Transverse colon (tissue), 4 donors: ENCODE results near the gene CCNY. TPM values are rescaled to one million over a fixed set of nuclear protein-coding genes. Genes with fewer than 3 reads are reported as not detected.

Experiments
- DNase-seq: peaks from one replicate; pipeline ENCODE4 v3.0.0-alpha.2; 2019
- H3K27ac ChIP-seq, 4 donors: fragments of 200-600 bp; sonication (generic); 2 replicates each; pipeline ENCODE4 v1.5.1; 2016 to 2018; ENCODE audit warnings: inconsistent platforms in 4 of 4
- H3K27me3 ChIP-seq: fragments of 200-600 bp; sonication (generic); 2 replicates; pipeline ENCODE4 v1.5.1; 2017; ENCODE audit warnings: inconsistent platforms
- H3K36me3 ChIP-seq, 4 donors: fragments of 200-600 bp; sonication (generic); 2 replicates each; pipeline ENCODE4 v1.5.1; 2017 to 2019; ENCODE audit warnings: inconsistent platforms in 4 of 4
- H3K4me1 ChIP-seq, 4 donors: fragments of 200-600 bp; sonication (generic); 2 replicates each; pipeline ENCODE4 v1.5.1; 2017 to 2020; ENCODE audit warnings: inconsistent platforms in 4 of 4
- H3K4me3 ChIP-seq, 4 donors: fragments of 200-600 bp; sonication (generic); 1 replicate in 1 of 4; 2 replicates in 3 of 4; pipeline versions ENCODE4 v1.5.1 to v1.6.1; 2017 to 2019; ENCODE audit warnings: inconsistent platforms in 4 of 4
- H3K9me3 ChIP-seq, 2 donors: fragments of 200-600 bp; sonication (generic); 2 replicates each; pipeline ENCODE4 v1.5.1; 2017 to 2019; ENCODE audit warnings: inconsistent platforms in 2 of 2
- CTCF ChIP-seq, 5 experiments: fragments of 200-600 bp in 3 of 5; fragments of 450-650 bp in 2 of 5; sonication (generic) in 3 of 5; IDR thresholded peaks; 1 replicate in 2 of 5; 2 replicates in 3 of 5; pipeline ENCODE4 v1.5.1; 2016 to 2017; ENCODE audit warnings: antibody characterized with exemption in 5 of 5, inconsistent platforms in 3 of 5, mild to moderate bottlenecking in 2 of 5, moderate library complexity in 1 of 5
- EP300 ChIP-seq: sonication (generic); formaldehyde crosslinking; IDR thresholded peaks from one replicate; pipeline ENCODE4 v1.6.1; 2017; ENCODE audit warnings: antibody characterized with exemption, low read depth
- POLR2A ChIP-seq: fragments of 450-650 bp; IDR thresholded peaks from one replicate; pipeline ENCODE4 v1.6.1; 2016; ENCODE audit warnings: antibody characterized with exemption, mild to moderate bottlenecking, moderate library complexity
- POLR2AphosphoS5 ChIP-seq, 3 donors: sonication (generic); formaldehyde crosslinking; IDR thresholded peaks; one replicate each; pipeline ENCODE4 v1.6.1; 2016; ENCODE audit warnings: antibody characterized with exemption in 3 of 3
- WGBS, 2 donors: methylation state at CpG; one replicate each; pipeline ENCODE4 v1.1.5; 2018; ENCODE audit warnings: low coverage in 1 of 2; 5-methylcytosine and 5-hydroxymethylcytosine counted together
- in situ Hi-C, 4 donors: fragments of 200-750 bp; cut with MboI; loops; one replicate each; pipeline versions ENCODE4 v1.15.0 to v1.15.1; 2017; ENCODE audit warnings: low sequenced_read_pairs in 3 of 4, low pct_ligation_motif_present in 1 of 4, low pct_unique_long_range_greater_than_20kb in 1 of 4
- intact Hi-C: fragments of 100-400 bp; cut with DNase I; formaldehyde crosslinking; loops from one replicate; pipeline ENCODE4 v1.15.1; 2023; ENCODE audit warnings: low total_unique reads
- total RNA-seq, 4 donors: library from RNA; depleted of rRNA; stranded (reverse); fragments of >200 nt; gene quantifications; one replicate each; pipeline ENCODE4 v1.1.0, GENCODE V29; 2016

CCNY gene
- total RNA-seq, 4 donors from 2014 or later: 19.5 to 53.9 (median 41.4) TPM

GRCh38 chr10:35523670-35524225 is 187.4 kb downstream of the CCNY start:
- TF ChIP-seq POLR2A: no peak
- TF ChIP-seq POLR2AphosphoS5 (IDR thresholded peaks at IDR 0.05): no peak
- TF ChIP-seq EP300: no peak
- TF ChIP-seq CTCF (IDR thresholded peaks at IDR 0.05): no peak
- no peaks in the 10 kb centered on the region for H3K9me3 ChIP-seq
- H3K36me3 ChIP-seq: no peaks in the 10 kb centered on the region
- 84 to 87% methylated on average over 3 of the region's 3 CpGs for whole genome bisulfite sequencing, 2 donors
- H3K4me1 ChIP-seq: no peaks in the 10 kb centered on the region
- H3K4me3 ChIP-seq: no peak overlapping the region
- in situ Hi-C loops (no loop called here), intact Hi-C loops (no loop called here)
- DNase-seq: no peak
- H3K27me3 ChIP-seq: no peaks in the 10 kb centered on the region
- H3K27ac ChIP-seq: no peak overlapping the region

GRCh38 chr10:35526746-35527145 is 190.4 kb downstream of the CCNY start:
- no peak for DNase-seq
- no peaks in the 10 kb centered on the region for H3K4me1 ChIP-seq
- no peaks in the 10 kb centered on the region for H3K9me3 ChIP-seq
- in situ Hi-C loops: no loop called here
- intact Hi-C loops: no loop called here
- H3K27me3 ChIP-seq: no peaks in the 10 kb centered on the region
- no peak overlapping the region for H3K4me3 ChIP-seq
- 82 to 84% methylated on average over 6 to 9 of the region's 9 CpGs for WGBS, 2 donors
- TF ChIP-seq CTCF (IDR thresholded peaks at IDR 0.05): no peak
- no peak for TF ChIP-seq POLR2A
- TF ChIP-seq EP300: no peak
- TF ChIP-seq POLR2AphosphoS5 (IDR thresholded peaks at IDR 0.05): no peak
- H3K36me3 ChIP-seq: peaks cover 0 to 7% (median 0%) of the 10 kb centered on the region in 4 donors
- H3K27ac ChIP-seq: no peak overlapping the region

GRCh38 chr10:35532141-35532540 is 195.8 kb downstream of the CCNY start:
- no peak for TF ChIP-seq EP300
- TF ChIP-seq POLR2A: no peak
- TF ChIP-seq CTCF (IDR thresholded peaks at IDR 0.05): no peak
- no peak for TF ChIP-seq POLR2AphosphoS5 (IDR thresholded peaks at IDR 0.05)
- H3K9me3 ChIP-seq: no peaks in the 10 kb centered on the region
- no peak for DNase-seq
- intact Hi-C loops: no loop called here
- H3K27me3 ChIP-seq: no peaks in the 10 kb centered on the region
- 91% methylated on average over 5 of the region's 5 CpGs; no CpG with 5 or more reads in 1 of the 2 donors for WGBS, 2 donors
- H3K4me1 ChIP-seq: no peaks in the 10 kb centered on the region
- H3K27ac ChIP-seq: no peak overlapping the region
- H3K4me3 ChIP-seq: no peak overlapping the region
- in situ Hi-C loops: no loop called here
- H3K36me3 ChIP-seq: peaks cover 0 to 37% (median 2%) of the 10 kb centered on the region in 4 donors

GRCh38 chr10:35533565-35533964 is 197.3 kb downstream of the CCNY start:
- 62 to 65% methylated on average over 3 to 4 of the region's 4 CpGs for WGBS, 2 donors
- Histone ChIP-seq H3K27ac (no peak overlapping the region), H3K4me1 (no peaks in the 10 kb centered on the region), H3K36me3 (peaks cover 0 to 37% (median 2%) of the 10 kb centered on the region in 4 donors), H3K4me3 (no peak overlapping the region), H3K27me3 (no peaks in the 10 kb centered on the region), H3K9me3 (no peaks in the 10 kb centered on the region)
- in situ Hi-C loops: no loop called here
- intact Hi-C loops: no loop called here
- no peak for DNase-seq
- TF ChIP-seq CTCF (IDR thresholded peaks at IDR 0.05) (no peak), POLR2A (no peak), EP300 (no peak), POLR2AphosphoS5 (IDR thresholded peaks at IDR 0.05) (no peak)
